Activated gamma-delta T cell treated with anti-CD3 and anti-CD28 coated beads, Interleukin-2, amount 50 U/mL, for 16 hours (primary cell): ENCODE measurements around the gene TUBA4A.
"Not testable (repeated sequence)": the region's sequence is repeated elsewhere in the genome, so short reads cannot be mapped to it uniquely, and the experiment has no call there.

ENCODE experiments used
- DNase-seq: peaks from one replicate; pipeline ENCODE4 v3.0.0-alpha.2; 2020; ENCODE audit warnings: low read depth

The TUBA4A gene

DNA sequence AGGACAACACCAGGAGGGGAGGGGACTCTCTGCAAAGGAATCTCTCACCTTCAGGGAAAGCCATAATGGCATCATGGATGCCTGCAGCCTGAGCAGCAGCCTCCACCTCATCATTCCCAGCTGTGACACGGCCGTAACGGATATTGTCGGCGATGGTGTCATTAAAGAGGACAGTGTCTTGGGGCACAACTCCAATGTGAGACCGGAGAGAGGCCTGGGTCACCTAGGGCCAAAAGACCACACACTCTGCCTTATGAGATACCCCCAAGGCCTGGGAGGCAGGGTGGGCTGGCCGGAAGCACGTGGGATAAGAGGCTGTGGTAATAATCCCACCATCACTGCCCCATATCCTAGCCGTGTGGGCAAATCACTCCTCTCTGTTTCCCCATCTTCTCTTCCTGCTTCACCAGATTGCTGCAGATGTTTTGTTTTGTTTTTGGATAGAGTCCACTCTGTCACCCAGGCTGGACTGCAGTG lies 42.8 kb downstream of the TUBA4A start:
- no peak for DNase-seq

GRCh38 chr2:219210196-219210885 lies 43.4 kb downstream of the TUBA4A start:
- DNase-seq = no peak

DNA sequence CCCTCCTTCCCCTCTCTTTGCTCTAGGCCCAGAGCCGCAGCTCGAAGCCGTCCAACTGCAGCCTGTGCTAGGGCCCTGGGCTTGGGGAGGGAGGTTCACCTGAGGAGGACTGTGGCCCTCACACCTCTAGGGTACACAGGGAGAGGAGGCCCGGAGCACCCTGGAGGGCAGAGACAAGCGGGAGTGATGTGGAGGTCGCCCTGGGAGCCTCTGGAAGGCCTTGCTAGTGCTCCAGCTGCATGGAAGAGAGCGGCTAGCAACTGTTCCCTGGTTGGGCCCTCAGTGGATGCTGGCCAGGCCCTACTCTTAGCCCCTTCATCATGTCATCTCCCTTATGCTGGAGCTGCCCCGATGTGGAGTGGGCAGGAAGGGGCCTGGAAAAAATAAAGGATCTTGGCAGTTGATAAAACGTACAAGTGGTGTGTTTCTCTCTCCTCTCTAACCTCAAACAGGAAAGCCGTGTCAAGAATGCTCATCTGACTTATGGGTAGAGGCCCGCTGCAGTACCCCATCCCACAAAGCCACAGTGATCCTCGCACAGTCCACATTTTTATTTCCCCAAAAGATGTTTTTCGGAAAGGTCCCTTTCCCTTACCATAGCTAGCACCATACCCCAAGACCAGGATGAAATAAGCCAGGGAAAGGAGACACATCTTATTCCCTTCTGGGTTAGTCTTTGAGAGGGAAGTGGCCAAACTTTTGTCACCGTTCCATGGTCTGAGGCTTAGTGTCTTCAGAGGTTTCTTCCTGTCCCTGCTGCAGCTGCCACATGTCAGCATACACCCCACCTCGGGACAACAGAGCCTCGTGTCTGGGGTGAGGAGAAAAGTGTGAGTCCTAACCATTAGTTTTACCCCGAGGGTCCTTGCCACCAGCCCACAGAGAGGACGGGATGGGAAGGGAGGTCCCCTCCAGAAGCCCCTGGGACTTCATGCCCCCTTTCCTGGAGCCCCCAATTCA lies 44.2 kb downstream of the TUBA4A start:
- DNase-seq = no peak

- DNase-seq = no peak
These were observed 45.6 kb downstream of the TUBA4A start for GRCh38 chr2:219207884-219208740.

- DNase-seq = no peak
These were observed 46.4 kb downstream of the TUBA4A start for GRCh38 chr2:219207134-219207883.

- peak; percentile 92 for DNase-seq
These were observed 47.2 kb downstream of the TUBA4A start, which contains the start of gene ZFAND2B for GRCh38 chr2:219206328-219207133. ZFAND2B (plus strand) TSS chr2:219206782; CDS start chr2:219206988, 206 bp downstream.

DNA sequence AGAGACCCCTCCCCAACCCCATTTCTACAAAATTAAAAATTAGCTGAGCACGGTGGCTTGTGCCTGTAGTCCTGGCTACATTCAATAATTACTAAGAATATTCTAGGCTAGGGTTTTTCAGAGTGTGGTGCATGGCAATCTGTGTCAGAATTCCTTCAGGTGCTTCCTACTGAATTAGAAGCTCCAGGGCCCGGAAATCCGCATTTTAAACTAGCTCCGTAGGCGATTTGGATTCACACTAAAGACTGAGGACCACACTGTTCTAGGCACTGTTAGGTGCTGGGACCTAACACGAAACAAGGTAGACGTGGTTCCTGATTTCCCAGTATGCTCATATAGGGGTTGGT lies 47.8 kb downstream of the TUBA4A start:
- DNase-seq = no peak

GRCh38 chr2:219205165-219205538 lies 48.6 kb downstream of the TUBA4A start:
- DNase-seq = no peak

- no peak for DNase-seq
These were observed 49.1 kb downstream of the TUBA4A start for GRCh38 chr2:219204425-219205164.

DNA sequence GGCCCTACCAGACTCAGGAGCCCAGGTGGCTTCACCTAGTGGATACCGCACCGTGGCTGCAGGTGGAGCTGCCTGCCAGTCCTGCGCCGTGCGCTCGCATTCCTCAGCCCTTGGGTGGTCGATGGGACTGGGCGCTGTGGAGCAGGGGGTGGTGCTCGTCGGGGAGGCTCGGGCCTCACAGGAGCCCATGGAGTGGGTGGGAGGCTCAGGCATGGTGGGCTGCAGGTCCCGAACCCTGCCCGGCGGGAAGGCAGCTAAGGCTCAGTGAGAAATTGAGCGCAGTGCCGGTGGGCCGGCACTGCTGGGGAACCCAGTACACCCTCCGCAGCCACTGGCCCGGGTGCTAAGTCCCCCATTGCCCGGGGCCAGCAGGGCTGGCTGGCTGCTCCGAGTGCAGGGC lies 52.4 kb downstream of the TUBA4A start:
- DNase-seq = not testable (repeated sequence)

DNA sequence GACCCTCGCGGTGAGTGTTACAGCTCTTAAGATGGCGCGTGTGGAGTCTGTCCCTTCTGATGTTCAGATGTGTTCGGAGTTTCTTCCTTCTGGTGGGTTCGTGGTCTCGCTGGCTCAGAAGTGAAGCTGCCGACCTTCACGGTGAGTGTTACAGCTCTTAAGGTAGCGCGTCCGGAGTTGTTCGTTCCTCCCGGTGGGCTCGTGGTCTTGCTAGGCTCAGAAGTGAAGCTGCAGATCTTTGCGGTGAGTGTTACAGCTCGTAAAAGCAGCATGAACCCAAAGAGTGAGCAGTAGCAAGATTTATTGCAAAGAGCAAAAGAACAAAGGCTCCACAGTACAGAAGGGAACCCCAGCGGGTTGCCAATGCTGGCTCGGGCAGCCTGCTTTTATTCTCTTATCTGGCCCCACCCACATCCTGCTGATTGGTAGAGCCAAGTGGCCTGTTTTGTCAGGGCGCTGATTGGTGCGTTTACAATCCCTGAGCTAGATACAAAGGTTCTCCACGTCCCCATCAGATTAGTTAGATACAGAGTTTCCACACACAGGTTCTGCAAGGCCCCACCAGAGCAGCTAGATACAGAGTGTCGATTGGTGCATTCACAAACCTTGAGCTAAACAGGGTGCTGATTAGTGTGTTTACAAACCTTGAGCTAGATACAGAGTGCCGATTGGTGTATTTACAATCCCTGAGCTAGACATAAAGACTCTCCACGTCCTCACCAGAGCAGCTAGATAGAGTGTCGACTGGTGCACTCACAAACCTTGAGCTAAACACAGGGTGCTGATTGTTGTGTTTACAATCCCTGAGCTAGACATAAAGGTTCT lies 53.0 kb downstream of the TUBA4A start:
- DNase-seq = not testable (repeated sequence)
